HG02981 (cell line): ENCODE results near the gene HS3ST3A1.

Experiments
- ATAC-seq: cut with Tn5 transposase; IDR thresholded peaks from one replicate; pipeline ENCODE4 v1.9.1; 2021; ENCODE audit warnings: mild to moderate bottlenecking, moderate library complexity; ENCODE audit not compliant: unreplicated experiment

Gene HS3ST3A1

GRCh38 chr17:13457783-13458182 is 143.9 kb downstream of the HS3ST3A1 start:
- no peak for ATAC-seq
